Skeletal muscle tissue (tissue), 4 donors: ENCODE measurements around the gene CMSS1. TPM values are rescaled to one million over a fixed set of nuclear protein-coding genes. Genes with fewer than 3 reads are reported as not detected.

ENCODE experiments used
- H3K27ac ChIP-seq: one replicate; pipeline ENCODE4 v1.7.0; 2013; ENCODE audit warnings: mild to moderate bottlenecking, low read depth, low read length, inconsistent platforms
- H3K27me3 ChIP-seq, 3 donors: one replicate each; pipeline ENCODE4 v1.7.0; 2013; ENCODE audit warnings: low read length in 3 of 3; ENCODE audit not compliant: control insufficient read depth in 3 of 3, insufficient read depth in 3 of 3
- H3K36me3 ChIP-seq, 3 donors: one replicate each; pipeline ENCODE4 v1.7.0; 2013; ENCODE audit warnings: low read length in 3 of 3; ENCODE audit not compliant: control insufficient read depth in 3 of 3, insufficient read depth in 3 of 3
- H3K4me1 ChIP-seq, 3 donors: one replicate each; pipeline ENCODE4 v1.7.0; 2013; ENCODE audit warnings: low read length in 3 of 3, mild to moderate bottlenecking in 3 of 3; ENCODE audit not compliant: control insufficient read depth in 3 of 3, insufficient read depth in 3 of 3
- H3K4me3 ChIP-seq, 3 donors: one replicate each; pipeline ENCODE4 v1.7.0; 2013; ENCODE audit warnings: low read length in 3 of 3
- H3K9ac ChIP-seq, 3 donors: one replicate each; pipeline ENCODE4 v1.7.0; 2013; ENCODE audit warnings: low read length in 3 of 3, mild to moderate bottlenecking in 3 of 3, moderate library complexity in 2 of 3, low read depth in 1 of 3
- H3K9me3 ChIP-seq, 3 donors: one replicate each; pipeline ENCODE4 v1.7.0; 2013; ENCODE audit warnings: low read length in 3 of 3; ENCODE audit not compliant: control insufficient read depth in 3 of 3
- total RNA-seq: library from RNA; depleted of rRNA; stranded (reverse); fragments of >200 nt; gene quantifications from one replicate; pipeline ENCODE4 v1.2.3, GENCODE V29; 2014
- donor health status: Osteomylitis.

CMSS1 gene
- total RNA-seq, 1 donor from 2014 or later = 8.4 TPM

- Histone ChIP-seq H3K27me3 (no peaks in the 10 kb centered on the region), H3K27ac (peak overlapping the region; percentile 86), H3K9me3 (no peaks in the 10 kb centered on the region), H3K36me3 (peaks cover 0 to 2% (median 0%) of the 10 kb centered on the region in 3 donors), H3K4me1 (peaks cover 0 to 25% (median 20%) of the 10 kb centered on the region in 3 donors), H3K4me3 (no peak overlapping the region), H3K9ac (no peak overlapping the region)
Observed at GRCh38 chr3:99878005-99878404, 60.3 kb downstream of the CMSS1 start.

GRCh38 chr3:99879275-99879674, 61.6 kb downstream of the CMSS1 start:
- Histone ChIP-seq H3K27ac (no peak overlapping the region), H3K4me3 (no peak overlapping the region), H3K4me1 (peaks cover 0 to 25% (median 20%) of the 10 kb centered on the region in 3 donors), H3K9ac (no peak overlapping the region), H3K36me3 (peaks cover 0 to 10% (median 0%) of the 10 kb centered on the region in 3 donors), H3K9me3 (no peaks in the 10 kb centered on the region), H3K27me3 (no peaks in the 10 kb centered on the region)

GRCh38 chr3:99881121-99881524, 63.5 kb downstream of the CMSS1 start:
- Histone ChIP-seq H3K4me1 (peaks cover 0 to 23% (median 20%) of the 10 kb centered on the region in 3 donors), H3K4me3 (no peak overlapping the region), H3K27ac (peak overlapping the region; percentile 82), H3K9me3 (no peaks in the 10 kb centered on the region), H3K36me3 (peaks cover 0 to 10% (median 0%) of the 10 kb centered on the region in 3 donors), H3K27me3 (no peaks in the 10 kb centered on the region), H3K9ac (peak overlapping the region in 2 of 3 donors; percentile 8 to 30)

- Histone ChIP-seq H3K9ac (no peak overlapping the region), H3K27me3 (no peaks in the 10 kb centered on the region), H3K4me3 (no peak overlapping the region), H3K27ac (no peak overlapping the region), H3K9me3 (no peaks in the 10 kb centered on the region), H3K36me3 (peaks cover 0 to 10% (median 0%) of the 10 kb centered on the region in 3 donors), H3K4me1 (peaks cover 0 to 21% (median 19%) of the 10 kb centered on the region in 3 donors)
Observed at GRCh38 chr3:99882436-99883137, 64.9 kb downstream of the CMSS1 start.

- no peaks in the 10 kb centered on the region for H3K27me3 ChIP-seq
- no peak overlapping the region for H3K9ac ChIP-seq
- no peak overlapping the region for H3K27ac ChIP-seq
- H3K4me3 ChIP-seq = no peak overlapping the region
- H3K36me3 ChIP-seq = peaks cover 0 to 10% (median 0%) of the 10 kb centered on the region in 3 donors
- H3K4me1 ChIP-seq = peaks cover 0 to 17% (median 14%) of the 10 kb centered on the region in 3 donors
- H3K9me3 ChIP-seq = no peaks in the 10 kb centered on the region
Observed at GRCh38 chr3:99883138-99883461, 65.4 kb downstream of the CMSS1 start.

GRCh38 chr3:99883693-99884092, 66.0 kb downstream of the CMSS1 start:
- Histone ChIP-seq H3K36me3 (peaks cover 0 to 10% (median 0%) of the 10 kb centered on the region in 3 donors), H3K9ac (no peak overlapping the region), H3K27ac (no peak overlapping the region), H3K4me1 (peaks cover 0 to 17% (median 9%) of the 10 kb centered on the region in 3 donors), H3K9me3 (no peaks in the 10 kb centered on the region), H3K4me3 (no peak overlapping the region), H3K27me3 (no peaks in the 10 kb centered on the region)

- peaks cover 0 to 10% (median 0%) of the 10 kb centered on the region in 3 donors for H3K36me3 ChIP-seq
Observed at GRCh38 chr3:99884484-99884883, 66.8 kb downstream of the CMSS1 start.

GRCh38 chr3:99885085-99885484, 67.4 kb downstream of the CMSS1 start:
- no peaks in the 10 kb centered on the region for H3K9me3 ChIP-seq
- no peak overlapping the region for H3K27ac ChIP-seq
- H3K27me3 ChIP-seq = no peaks in the 10 kb centered on the region
- peaks cover 0 to 10% (median 0%) of the 10 kb centered on the region in 3 donors for H3K36me3 ChIP-seq
- no peak overlapping the region for H3K4me3 ChIP-seq
- H3K9ac ChIP-seq = no peak overlapping the region
- peaks cover 0 to 12% (median 6%) of the 10 kb centered on the region in 3 donors for H3K4me1 ChIP-seq

More at GRCh38 chr3:99884484-99884883, 66.8 kb downstream of the CMSS1 start:
- Histone ChIP-seq H3K9ac (no peak overlapping the region), H3K9me3 (no peaks in the 10 kb centered on the region), H3K27me3 (no peaks in the 10 kb centered on the region), H3K27ac (no peak overlapping the region), H3K4me3 (no peak overlapping the region), H3K4me1 (peaks cover 0 to 15% (median 9%) of the 10 kb centered on the region in 3 donors)

GRCh38 chr3:99885851-99886250, 68.2 kb downstream of the CMSS1 start:
- H3K9me3 ChIP-seq = no peaks in the 10 kb centered on the region
- no peaks in the 10 kb centered on the region for H3K27me3 ChIP-seq
- H3K36me3 ChIP-seq = peaks cover 0 to 10% (median 0%) of the 10 kb centered on the region in 3 donors
- no peak overlapping the region for H3K27ac ChIP-seq
- H3K4me3 ChIP-seq = no peak overlapping the region
- no peak overlapping the region for H3K9ac ChIP-seq
- peaks cover 0 to 11% (median 3%) of the 10 kb centered on the region in 3 donors for H3K4me1 ChIP-seq

GRCh38 chr3:99891610-99892285, 74.1 kb downstream of the CMSS1 start:
- no peaks in the 10 kb centered on the region for H3K27me3 ChIP-seq
- no peaks in the 10 kb centered on the region for H3K9me3 ChIP-seq
- peaks cover 0 to 3% (median 0%) of the 10 kb centered on the region in 3 donors for H3K4me1 ChIP-seq
- no peak overlapping the region for H3K9ac ChIP-seq
- no peak overlapping the region for H3K4me3 ChIP-seq
- H3K36me3 ChIP-seq = no peaks in the 10 kb centered on the region
- no peak overlapping the region for H3K27ac ChIP-seq
